BLaER1 (cell line): ENCODE results near the gene SLX9.

Source experiments
- H3K27ac ChIP-seq: shearing (Covaris generic); formaldehyde crosslinking; 2 replicates; pipeline ENCODE4 v1.8.1; 2022
- H3K27me3 ChIP-seq: shearing (Covaris generic); formaldehyde crosslinking; 2 replicates; pipeline ENCODE4 v1.8.1; 2022
- H3K36me3 ChIP-seq: shearing (Covaris generic); formaldehyde crosslinking; 2 replicates; pipeline ENCODE4 v1.8.1; 2022
- H3K4me1 ChIP-seq: shearing (Covaris generic); formaldehyde crosslinking; 2 replicates; pipeline ENCODE4 v1.8.1; 2022
- H3K4me2 ChIP-seq: shearing (Covaris generic); formaldehyde crosslinking; 2 replicates; pipeline ENCODE4 v1.8.1; 2022
- H3K4me3 ChIP-seq: shearing (Covaris generic); formaldehyde crosslinking; 2 replicates; pipeline ENCODE4 v1.8.1; 2022
- H3K9ac ChIP-seq: shearing (Covaris generic); formaldehyde crosslinking; 2 replicates; pipeline ENCODE4 v1.8.1; 2022
- H3K9me3 ChIP-seq: shearing (Covaris generic); formaldehyde crosslinking; 2 replicates; pipeline ENCODE4 v1.8.1; 2022
- H4K20me1 ChIP-seq: shearing (Covaris generic); formaldehyde crosslinking; 2 replicates; pipeline ENCODE4 v1.8.1; 2022
- Cebpa-rat ChIP-seq: shearing (Covaris generic); IDR thresholded peaks from 2 replicates; pipeline ENCODE4 v1.8.1; 2022

The SLX9 gene

GRCh38 chr21:44982558-44983250, 42.9 kb downstream of the SLX9 start:
- peaks cover 17% of the 10 kb centered on the region for H3K36me3 ChIP-seq
- H3K27ac ChIP-seq, result 0 out of 2 replicates have a peak overlapping the region, but pooled peaks have one; percentile 6
- H4K20me1 ChIP-seq, result no peaks in the 10 kb centered on the region
- H3K9ac ChIP-seq, result no peak overlapping the region
- H3K9me3 ChIP-seq, result no peaks in the 10 kb centered on the region
- peak overlapping the region; percentile 28 for H3K4me2 ChIP-seq
- TF ChIP-seq Cebpa-rat, result no peak
- H3K27me3 ChIP-seq, result no peaks in the 10 kb centered on the region
- peaks cover 78% of the 10 kb centered on the region for H3K4me1 ChIP-seq
- H3K4me3 ChIP-seq, result no peak overlapping the region

DNA sequence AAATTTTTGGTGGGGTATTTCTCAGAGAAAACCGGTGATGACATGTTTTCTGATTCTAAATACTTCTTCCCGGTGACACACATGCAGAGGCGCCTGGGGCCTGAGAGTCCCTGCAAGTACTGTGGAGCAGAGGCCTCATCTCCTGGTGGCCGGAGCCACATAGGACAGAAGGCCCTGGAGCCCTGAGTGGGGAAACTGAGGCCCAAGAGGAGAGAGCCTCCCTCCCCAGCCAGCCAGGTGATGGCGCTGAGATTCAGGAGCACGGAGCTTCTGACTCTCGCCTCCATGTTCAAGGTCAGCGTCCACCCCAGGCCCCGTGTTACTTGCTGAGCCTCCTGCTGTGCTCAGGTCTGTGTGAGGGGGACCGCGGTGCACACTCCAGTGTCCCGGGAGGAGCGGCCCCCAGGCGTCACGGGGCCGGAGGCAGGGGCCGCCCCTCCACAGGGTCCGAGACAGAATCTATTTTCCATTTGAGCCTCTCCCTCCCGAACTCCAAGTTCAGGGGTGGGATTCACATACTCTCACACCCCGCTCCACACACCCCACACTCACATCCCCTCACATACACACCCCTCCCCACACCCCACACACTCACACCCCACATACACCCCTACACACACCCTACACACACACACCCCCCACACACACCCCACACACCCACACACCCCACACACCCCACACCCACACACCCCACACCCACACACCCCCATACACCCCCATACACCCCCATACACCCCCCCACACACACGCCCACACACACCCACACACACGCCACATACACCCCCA, 43.8 kb downstream of the SLX9 start:
- no peak for TF ChIP-seq Cebpa-rat
- Histone ChIP-seq H3K4me1 (peaks cover 83% of the 10 kb centered on the region), H3K27me3 (no peaks in the 10 kb centered on the region), H3K4me3 (no peak overlapping the region), H3K4me2 (peak overlapping the region; percentile 28), H3K36me3 (peaks cover 13% of the 10 kb centered on the region), H3K27ac (no peak overlapping the region), H3K9ac (no peak overlapping the region), H4K20me1 (no peaks in the 10 kb centered on the region), H3K9me3 (no peaks in the 10 kb centered on the region)

DNA sequence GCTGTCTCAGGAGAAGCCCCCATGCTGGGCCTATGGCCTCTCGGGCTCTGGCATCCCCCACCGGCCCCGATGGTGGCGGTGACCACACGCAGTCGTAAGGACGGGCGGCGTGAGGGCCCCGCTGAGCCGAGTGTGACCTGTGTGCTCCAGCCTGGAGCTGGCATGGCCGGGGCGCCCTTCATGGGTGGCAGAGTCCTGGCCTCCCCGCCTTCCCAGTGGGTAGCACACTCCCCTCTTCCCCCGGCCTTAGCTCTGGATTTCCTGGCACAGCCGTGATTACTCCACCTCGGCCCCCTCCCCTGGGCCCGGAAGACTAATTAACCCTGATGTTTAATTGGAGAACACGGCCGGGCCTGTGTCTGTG, 44.6 kb downstream of the SLX9 start:
- Histone ChIP-seq H4K20me1 (no peaks in the 10 kb centered on the region), H3K4me2 (peak overlapping the region; percentile 99), H3K27me3 (no peaks in the 10 kb centered on the region), H3K9ac (peak overlapping the region; percentile 41; the same call in 1 of the 2 replicates), H3K27ac (peak overlapping the region; percentile 58; the same call in 1 of the 2 replicates), H3K4me3 (no peak overlapping the region), H3K9me3 (no peaks in the 10 kb centered on the region), H3K36me3 (peaks cover 7% of the 10 kb centered on the region; the same call in 1 of the 2 replicates), H3K4me1 (peaks cover 86% of the 10 kb centered on the region)
- TF ChIP-seq Cebpa-rat, result no peak

DNA sequence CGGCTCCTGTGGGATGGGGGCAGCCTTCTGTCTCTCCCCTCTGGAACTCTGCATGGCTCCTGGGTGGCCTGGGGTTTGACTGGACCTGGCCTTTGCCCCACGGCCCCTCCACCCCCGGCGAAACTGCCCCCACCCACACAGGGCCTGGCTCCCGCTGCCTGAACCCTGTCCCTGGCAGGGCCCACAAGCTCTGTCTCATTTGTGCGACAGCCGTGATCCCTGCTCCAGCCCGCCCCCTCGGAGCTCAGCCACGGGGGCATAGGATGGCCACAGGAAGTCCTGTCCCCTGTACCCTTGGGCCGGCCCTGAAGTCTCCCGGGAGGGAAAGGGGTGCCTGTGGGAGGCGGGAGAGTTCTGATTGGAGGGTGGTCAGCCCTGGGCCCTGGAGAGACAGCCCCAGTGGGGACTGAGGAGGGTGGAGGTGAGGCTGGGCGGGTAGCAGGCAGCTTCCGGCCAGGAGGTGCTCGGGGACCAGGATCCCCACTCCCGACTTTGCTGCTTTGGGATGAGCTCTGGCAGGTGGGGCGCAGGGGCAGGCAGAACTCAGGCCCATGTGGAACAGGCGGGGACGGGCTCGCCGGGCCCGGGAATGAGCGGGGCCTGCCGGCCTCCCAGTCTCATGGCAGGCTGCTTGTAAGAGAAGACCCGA, 45.1 kb downstream of the SLX9 start:
- TF ChIP-seq Cebpa-rat, result no peak
- Histone ChIP-seq H4K20me1 (no peaks in the 10 kb centered on the region), H3K4me1 (peaks cover 86% of the 10 kb centered on the region)

GRCh38 chr21:44985441-44986401, 45.9 kb downstream of the SLX9 start:
- no peaks in the 10 kb centered on the region for H3K36me3 ChIP-seq
- H3K4me1 ChIP-seq, result peaks cover 86% of the 10 kb centered on the region
- TF ChIP-seq Cebpa-rat, result no peak
- H3K4me2 ChIP-seq, result peak overlapping the region; percentile 99
- H3K9ac ChIP-seq, result peak overlapping the region; percentile 43
- peak overlapping the region; percentile 58 for H3K27ac ChIP-seq
- H3K4me3 ChIP-seq, result no peak overlapping the region
- no peaks in the 10 kb centered on the region for H3K9me3 ChIP-seq
- no peaks in the 10 kb centered on the region for H3K27me3 ChIP-seq
- H4K20me1 ChIP-seq, result no peaks in the 10 kb centered on the region

More for the DNA sequence above, 45.1 kb downstream of the SLX9 start:
- peak overlapping the region; percentile 22; the same call in 1 of the 2 replicates for H3K4me3 ChIP-seq
- H3K36me3 ChIP-seq, result peaks cover 2% of the 10 kb centered on the region; the same call in 1 of the 2 replicates
- peak overlapping the region; percentile 58 for H3K27ac ChIP-seq
- H3K4me2 ChIP-seq, result peak overlapping the region; percentile 99
- H3K9ac ChIP-seq, result peak overlapping the region; percentile 41
- H3K27me3 ChIP-seq, result no peaks in the 10 kb centered on the region
- H3K9me3 ChIP-seq, result no peaks in the 10 kb centered on the region

DNA sequence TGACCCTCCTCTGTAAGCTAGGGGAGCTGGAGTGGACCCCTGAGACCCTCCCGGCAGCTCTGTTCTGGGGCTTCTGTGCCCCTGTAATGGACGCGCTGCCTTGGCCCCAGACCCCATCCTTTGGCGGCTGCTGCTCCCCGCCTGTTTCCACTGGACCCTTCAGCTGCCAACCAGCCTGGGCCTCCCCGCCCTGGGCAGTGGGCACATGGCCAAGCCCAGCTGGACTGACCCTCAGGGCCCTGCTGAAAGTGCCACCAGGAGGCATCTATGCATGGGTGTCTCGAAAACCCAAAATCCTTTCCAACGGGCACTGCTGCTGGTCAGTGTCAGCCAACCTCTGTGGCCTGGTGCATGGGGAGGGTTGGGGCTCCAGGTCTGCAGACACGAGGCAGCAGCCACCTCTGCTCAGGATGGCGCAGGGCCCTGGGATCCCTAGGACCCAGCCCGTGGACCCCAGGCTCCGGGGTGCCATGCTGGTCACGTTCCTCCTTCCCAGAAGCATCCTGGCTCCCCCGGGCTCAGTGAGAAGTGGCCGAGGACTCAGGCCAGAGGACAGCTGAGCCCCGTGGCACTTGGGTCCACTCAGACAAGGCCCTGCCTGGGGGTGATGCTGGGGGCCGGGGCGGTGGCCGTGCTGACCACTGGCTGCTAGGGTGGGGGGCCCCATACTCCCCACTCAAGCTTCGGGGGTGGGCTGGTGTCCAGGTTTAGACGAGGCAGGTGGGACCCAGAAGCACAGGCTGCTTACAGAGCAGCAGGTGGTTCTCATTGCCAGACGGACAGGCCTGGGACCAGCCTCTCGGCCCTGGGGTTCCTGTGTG, 46.9 kb downstream of the SLX9 start:
- TF ChIP-seq Cebpa-rat, result no peak

DNA sequence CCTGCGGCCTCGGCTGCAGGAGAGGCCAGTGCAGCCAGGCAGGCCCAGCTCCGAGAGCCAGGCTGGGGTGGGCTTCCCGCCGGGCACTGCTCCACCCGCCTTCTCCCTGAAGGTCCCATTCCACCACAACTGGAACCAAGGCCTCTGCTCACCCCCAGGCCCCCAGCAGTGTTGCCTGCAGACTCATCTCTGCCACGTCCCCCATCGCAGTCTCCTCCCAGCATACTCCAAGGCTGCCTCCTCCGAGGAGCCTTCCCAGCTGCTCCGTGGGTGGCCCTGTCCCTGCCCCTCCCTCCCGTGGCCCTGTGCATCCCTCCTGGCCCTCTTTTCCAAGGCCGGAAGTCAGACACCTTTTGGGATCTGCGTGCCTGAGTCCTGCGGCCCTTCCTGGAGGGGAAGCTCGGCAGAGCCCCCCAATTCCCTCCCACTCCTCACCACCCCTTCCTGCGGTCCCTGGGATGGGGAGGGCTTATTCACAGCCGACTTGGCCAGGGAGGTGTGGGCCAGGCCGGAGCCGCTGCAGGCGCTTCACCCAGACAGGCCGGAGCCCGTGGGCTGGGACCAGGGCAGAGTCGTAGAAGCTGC, 47.6 kb downstream of the SLX9 start:
- Histone ChIP-seq H3K4me3 (peak overlapping the region; percentile 64), H4K20me1 (no peaks in the 10 kb centered on the region), H3K9ac (peak overlapping the region; percentile 51; the same call in 1 of the 2 replicates), H3K27ac (peak overlapping the region; percentile 55; the same call in 1 of the 2 replicates), H3K4me1 (peaks cover 95% of the 10 kb centered on the region), H3K9me3 (no peaks in the 10 kb centered on the region), H3K27me3 (no peaks in the 10 kb centered on the region), H3K36me3 (no peaks in the 10 kb centered on the region), H3K4me2 (peak overlapping the region; percentile 99)
- no peak for TF ChIP-seq Cebpa-rat

More for the DNA sequence above, 46.9 kb downstream of the SLX9 start:
- Histone ChIP-seq H3K9ac (peak overlapping the region; percentile 51), H3K4me2 (peak overlapping the region; percentile 99), H3K27ac (peak overlapping the region; percentile 58; the same call in 1 of the 2 replicates), H3K4me3 (peak overlapping the region; percentile 64; the same call in 1 of the 2 replicates), H3K9me3 (no peaks in the 10 kb centered on the region), H3K27me3 (no peaks in the 10 kb centered on the region), H3K4me1 (peaks cover 90% of the 10 kb centered on the region), H4K20me1 (no peaks in the 10 kb centered on the region), H3K36me3 (no peaks in the 10 kb centered on the region)
